SK-N-SH (cell line): ENCODE results near the gene FGD4. TPM values are rescaled to one million over a fixed set of nuclear protein-coding genes. Genes with fewer than 3 reads are reported as not detected.

Experiments
- CTCF ChIA-PET: fragments of 300-600, 350-600 bp; formaldehyde crosslinking; extraction: SDS; loops from one replicate; lab custom pipeline; 2021; lab: Yijun Ruan, JAX
- POLR2A ChIA-PET: fragments of 350-600 bp; sonication (Branson Sonifier 250); formaldehyde crosslinking; extraction: SDS; loops from one replicate; lab custom pipeline; 2020; ENCODE audit warnings: antibody characterized with exemption, inconsistent platforms; lab: Yijun Ruan, JAX
- DNase-seq: peaks from one replicate; pipeline ENCODE4 v3.0.0; 2012
- H2AFZ ChIP-seq: fragments of 200-600 bp; sonication (generic); 2 replicates; pipeline ENCODE4 v1.8.1; 2016; ENCODE audit warnings: antibody characterized with exemption, mild to moderate bottlenecking, low read depth
- H3F3A ChIP-seq: fragments of 200-600 bp; sonication (generic); replicated peaks from 2 replicates; pipeline ENCODE3; 2016; ENCODE audit warnings: antibody characterized with exemption, mild to moderate bottlenecking; ENCODE audit not compliant: insufficient read depth
- H3K27ac ChIP-seq, 2 experiments: fragments of 200-500 bp in 1 of 2; fragments of 200-600 bp in 1 of 2; sonication (Bioruptor generic) in 1 of 2; sonication (generic), shearing (Covaris generic) in 1 of 2; 2 replicates each; pipeline versions ENCODE4 v1.5.1 to v1.6.1; 2014 to 2016; ENCODE audit warnings: low read depth in 2 of 2, inconsistent platforms in 1 of 2, low read length in 1 of 2, mild to moderate bottlenecking in 1 of 2, mixed read lengths in 1 of 2
- H3K27me3 ChIP-seq: fragments of 200-600 bp; sonication (generic), shearing (Covaris generic); 2 replicates; pipeline ENCODE4 v1.6.1; 2016; ENCODE audit warnings: mixed run types; ENCODE audit not compliant: insufficient read depth
- H3K36me3 ChIP-seq, 2 experiments: fragments of 200-500 bp in 1 of 2; fragments of 200-600 bp in 1 of 2; sonication (Bioruptor generic) in 1 of 2; sonication (generic) in 1 of 2; replicated peaks in 1 of 2; 2 replicates each; pipeline versions ENCODE3 to v1.5.1; 2014 to 2016; ENCODE audit warnings: low read length in 1 of 2, mild to moderate bottlenecking in 1 of 2; ENCODE audit not compliant: insufficient read depth in 2 of 2, control insufficient read depth in 1 of 2
- H3K4me1 ChIP-seq, 2 experiments: fragments of 200-500 bp in 1 of 2; fragments of 200-600 bp in 1 of 2; sonication (Bioruptor generic) in 1 of 2; sonication (generic), shearing (Covaris generic) in 1 of 2; 2 replicates each; pipeline versions ENCODE4 v1.5.1 to v1.6.1; 2014 to 2016; ENCODE audit warnings: low read depth in 1 of 2, low read length in 1 of 2, mixed run types in 1 of 2; ENCODE audit not compliant: insufficient read depth in 2 of 2, control insufficient read depth in 1 of 2
- H3K4me2 ChIP-seq: fragments of 200-600 bp; sonication (generic), shearing (Covaris generic); 2 replicates; pipeline ENCODE4 v1.6.1; 2017; ENCODE audit warnings: mixed run types
- H3K4me3 ChIP-seq, 2 experiments: fragments of 200-500 bp in 1 of 2; fragments of 200-600 bp in 1 of 2; sonication (Bioruptor generic) in 1 of 2; sonication (generic), shearing (Covaris generic) in 1 of 2; 2 replicates each; pipeline versions ENCODE4 v1.5.1 to v1.8.1; 2014 to 2016; ENCODE audit warnings: low read depth in 2 of 2, inconsistent platforms in 1 of 2, low read length in 1 of 2, mild to moderate bottlenecking in 1 of 2, mixed read lengths in 1 of 2, moderate library complexity in 1 of 2
- H3K79me2 ChIP-seq: fragments of 200-600 bp; sonication (generic); 2 replicates; pipeline ENCODE4 v1.8.1; 2017; ENCODE audit warnings: mild to moderate bottlenecking; ENCODE audit not compliant: insufficient read depth
- H3K9ac ChIP-seq: fragments of 200-600 bp; sonication (generic); 2 replicates; pipeline ENCODE4 v1.6.1; 2017; ENCODE audit warnings: mixed run types
- H3K9me2 ChIP-seq: fragments of 200-600 bp; sonication (generic); 2 replicates; pipeline ENCODE4 v1.6.1; 2017; ENCODE audit warnings: mixed run types
- H3K9me3 ChIP-seq: fragments of 200-600 bp; sonication (generic); 2 replicates; pipeline ENCODE4 v1.6.1; 2017; ENCODE audit warnings: mixed run types, mild to moderate bottlenecking, moderate library complexity
- H4K20me1 ChIP-seq: fragments of 200-600 bp; sonication (generic); 2 replicates; pipeline ENCODE4 v1.6.1; 2017; ENCODE audit warnings: mild to moderate bottlenecking, mixed run types; ENCODE audit not compliant: insufficient read depth
- EZH2phosphoT487 ChIP-seq: fragments of 200-600 bp; sonication (generic); IDR thresholded peaks from 2 replicates; pipeline ENCODE4 v1.6.1; 2017; ENCODE audit warnings: low read depth, mixed run types, mild to moderate bottlenecking, antibody characterized with exemption, moderate library complexity, borderline replicate concordance
- FOSL2 ChIP-seq: IDR thresholded peaks from 2 replicates; pipeline ENCODE4 v1.4.0; 2012; ENCODE audit warnings: low read depth, mild to moderate bottlenecking, moderate library complexity, borderline replicate concordance
- FOXM1 ChIP-seq: IDR thresholded peaks from 2 replicates; pipeline ENCODE4 v1.4.0; 2012; ENCODE audit warnings: low read depth, mild to moderate bottlenecking
- IRF3 ChIP-seq: fragments of 150-350 bp; IDR thresholded peaks from 2 replicates; pipeline ENCODE4 v1.6.1; 2016; ENCODE audit warnings: mild to moderate bottlenecking, low read depth, low read length
- JUND ChIP-seq: IDR thresholded peaks from 2 replicates; pipeline ENCODE4 v1.4.0; 2012
- MEF2A ChIP-seq: IDR thresholded peaks from 2 replicates; pipeline ENCODE4 v1.4.0; 2012; ENCODE audit warnings: low read depth, borderline replicate concordance
- POLR2AphosphoS5 ChIP-seq: IDR thresholded peaks from 2 replicates; pipeline ENCODE4 v1.6.1; 2012; ENCODE audit warnings: low read depth, low read length
- RCOR1 ChIP-seq: fragments of 150-350 bp; IDR thresholded peaks from 2 replicates; pipeline ENCODE4 v1.6.1; 2017; ENCODE audit warnings: antibody characterized with exemption, low read length
- RFX5 ChIP-seq: IDR thresholded peaks from 2 replicates; pipeline ENCODE4 v1.6.1; 2012; ENCODE audit warnings: mild to moderate bottlenecking, improper control_type of control experiment, low read length
- TCF12 ChIP-seq: IDR thresholded peaks from 2 replicates; pipeline ENCODE4 v1.4.0; 2012
- YY1 ChIP-seq: IDR thresholded peaks from 2 replicates; pipeline ENCODE4 v1.4.0; 2012; ENCODE audit warnings: low read depth, mild to moderate bottlenecking
- ZBTB33 ChIP-seq: IDR thresholded peaks from 2 replicates; pipeline ENCODE4 v1.4.0; 2012; ENCODE audit warnings: low read depth, borderline replicate concordance
- WGBS: methylation state at CpG from one replicate; pipeline ENCODE4 v1.1.6; 2017; ENCODE audit warnings: low lambda C conversion rate; 5-methylcytosine and 5-hydroxymethylcytosine counted together
- polyA plus RNA-seq, 3 experiments: library from polyadenylated mRNA; depleted of rRNA; stranded (reverse); fragments of >200 nt; gene quantifications; 2 replicates each; pipeline ENCODE4 v1.2.3, GENCODE V29; 2012

FGD4 gene
- polyA plus RNA-seq, 1 of the 3 experiments (the other 2 are of a cell fraction) = 0.26 TPM

DNA sequence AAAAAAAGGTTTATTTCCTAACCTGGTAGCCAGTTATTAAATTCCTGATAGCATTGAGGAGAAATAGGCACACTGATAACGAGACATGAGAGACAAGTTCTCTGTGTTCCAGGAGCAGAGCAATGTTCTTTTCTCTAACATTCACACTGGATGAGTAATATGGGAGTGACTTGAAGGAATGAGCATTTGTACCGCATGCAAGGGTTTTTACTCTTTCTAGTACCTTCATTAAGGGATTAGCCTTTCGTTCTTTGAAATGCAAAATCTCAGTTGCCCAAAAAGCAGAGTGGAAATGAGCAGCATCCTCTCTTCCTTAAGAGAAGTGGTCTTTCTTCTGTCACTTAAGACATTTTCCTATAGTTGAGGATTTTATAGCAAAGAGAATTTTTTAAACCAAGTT is 54.7 kb downstream of the FGD4 start:
- POLR2A ChIA-PET = no interaction called here
- no peak for DNase-seq

GRCh38 chr12:32454866-32455265 is 55.5 kb downstream of the FGD4 start:
- Histone ChIP-seq H3K4me1 (peaks cover 0 to 25% of the 10 kb centered on the region in 2 experiments; a peak in 3 of 4 replicates), H2AFZ (peak overlapping the region; percentile 73), H3K79me2 (no peaks in the 10 kb centered on the region), H3K9me2 (no peaks in the 10 kb centered on the region), H3K4me3 (no peak overlapping the region), H3K36me3 (no peaks in the 10 kb centered on the region), H3K4me2 (0 out of 2 replicates have a peak overlapping the region, but pooled peaks have one; percentile 35), H4K20me1 (no peaks in the 10 kb centered on the region)
- 65% methylated on average over 1 of the region's 1 CpG for WGBS
- no peak for DNase-seq
- POLR2A ChIA-PET = no interaction called here
- CTCF ChIA-PET = interaction anchor here (0.6 to 8.3 kb wide), 24 partner anchors 12 to 300 kb away, joined by 3 to 87 read pairs (median 4); partner anchors contain the start of gene YARS2
- no peak for TF ChIP-seq FOXM1
- TF ChIP-seq ZBTB33 = no peak
- TF ChIP-seq TCF12 = no peak
- TF ChIP-seq EZH2phosphoT487 = no peak
- no peak for TF ChIP-seq MEF2A
- TF ChIP-seq YY1 = no peak
- no peak for TF ChIP-seq IRF3
- TF ChIP-seq, all 33 proteins: peak for 0
- Histone ChIP-seq H3K27ac (no peak overlapping the region), H3K9me3 (no peaks in the 10 kb centered on the region), H3K27me3 (no peaks in the 10 kb centered on the region), H3F3A (no peaks in the 10 kb centered on the region), H3K9ac (peak overlapping the region; percentile 3; the same call in 1 of the 2 replicates)

More for the DNA sequence above, 54.7 kb downstream of the FGD4 start:
- no peaks in the 10 kb centered on the region for H3F3A ChIP-seq
- no peaks in the 10 kb centered on the region for H3K9me2 ChIP-seq
- H3K27me3 ChIP-seq = no peaks in the 10 kb centered on the region
- no peaks in the 10 kb centered on the region for H3K36me3 ChIP-seq
- CTCF ChIA-PET = interaction anchor here (0.9 to 8.3 kb wide), 9 partner anchors 19 to 301 kb away, joined by 3 to 87 read pairs (median 4); partner anchors contain the start of gene YARS2
- peak overlapping the region; percentile 73 for H2AFZ ChIP-seq
- H3K4me3 ChIP-seq = no peak overlapping the region
- H3K79me2 ChIP-seq = no peaks in the 10 kb centered on the region
- H3K4me2 ChIP-seq = no peak overlapping the region
- peaks cover 0 to 25% of the 10 kb centered on the region in 2 experiments; a peak in 3 of 4 replicates for H3K4me1 ChIP-seq
- H3K27ac ChIP-seq = peak overlapping the region in 1 of 2 experiments; percentile 12; a peak in 1 of 4 replicates
- H4K20me1 ChIP-seq = no peaks in the 10 kb centered on the region
- H3K9me3 ChIP-seq = no peaks in the 10 kb centered on the region
- no peak for TF ChIP-seq RCOR1
- TF ChIP-seq POLR2AphosphoS5 = no peak
- peak; percentile 34; the same call in 1 of the 2 replicates for TF ChIP-seq JUND
- no peak for TF ChIP-seq MEF2A
- no peak for TF ChIP-seq RFX5
- TF ChIP-seq FOSL2 = peak; percentile 11; the same call in 1 of the 2 replicates
- TF ChIP-seq FOXM1 = no peak
- WGBS = 26% methylated on average over 3 of the region's 3 CpGs
- peak overlapping the region; percentile 3; the same call in 1 of the 2 replicates for H3K9ac ChIP-seq
